GM18499 (cell line): ENCODE results near the gene TK2.
"Not testable (repeated sequence)": the region's sequence is repeated elsewhere in the genome, so short reads cannot be mapped to it uniquely, and the experiment has no call there.

Source experiments
- ATAC-seq: cut with Tn5 transposase; IDR thresholded peaks from one replicate; pipeline ENCODE4 v1.9.1; 2021; ENCODE audit warnings: moderate number of reproducible peaks; ENCODE audit not compliant: insufficient read depth, unreplicated experiment

TK2 gene

GRCh38 chr16:66574531-66574930, 24.6 kb upstream of the TK2 start:
- no peak for ATAC-seq

- no peak for ATAC-seq
Measured at GRCh38 chr16:66574081-66574480, 24.2 kb upstream of the TK2 start.

DNA sequence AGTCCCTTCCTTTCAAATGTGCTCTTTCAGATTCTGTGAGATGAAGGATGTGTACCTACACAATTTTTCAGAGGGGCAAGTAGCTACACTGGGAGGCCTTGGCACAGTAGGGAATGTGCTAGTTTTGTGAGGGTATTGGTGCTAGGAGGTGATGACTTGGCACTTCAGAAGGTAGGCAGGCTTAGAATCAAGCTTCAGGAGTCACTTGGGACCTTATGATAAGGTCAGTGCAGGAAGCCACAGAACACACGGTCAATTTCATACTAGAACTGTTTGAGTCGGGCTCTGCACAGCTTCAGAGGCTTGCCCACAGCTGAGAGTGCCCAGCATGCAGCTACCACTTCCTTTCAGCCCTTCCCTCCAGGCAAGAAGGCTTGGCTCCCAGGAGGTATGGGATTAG, 22.4 kb upstream of the TK2 start:
- no peak for ATAC-seq

DNA sequence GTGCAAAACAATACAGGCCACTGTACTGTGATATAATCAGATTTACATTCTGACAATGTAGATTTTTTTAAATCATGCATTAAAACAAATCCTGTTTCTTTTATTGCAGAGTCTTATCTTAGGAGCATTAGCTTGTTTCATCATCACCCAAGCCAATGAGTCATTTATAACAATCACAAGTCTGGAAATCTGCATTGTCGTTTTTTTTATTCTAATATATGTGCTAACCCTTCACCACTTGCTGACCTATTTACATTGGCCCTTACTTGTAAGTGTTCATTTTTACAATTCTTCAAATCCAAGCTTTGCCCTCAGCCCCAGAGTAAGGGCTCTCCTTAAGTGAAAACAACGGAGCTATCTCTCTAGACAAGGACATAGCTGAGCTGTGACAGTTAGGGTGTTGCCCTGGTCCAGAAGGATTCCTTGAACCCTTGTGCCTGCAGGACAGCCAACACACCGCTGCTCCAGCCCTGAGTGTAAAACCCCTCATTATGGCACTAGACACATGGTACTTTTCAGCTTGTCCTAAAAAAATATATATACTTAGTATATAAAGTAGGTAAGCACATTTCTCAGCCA, 20.0 kb upstream of the TK2 start:
- ATAC-seq: no peak

DNA sequence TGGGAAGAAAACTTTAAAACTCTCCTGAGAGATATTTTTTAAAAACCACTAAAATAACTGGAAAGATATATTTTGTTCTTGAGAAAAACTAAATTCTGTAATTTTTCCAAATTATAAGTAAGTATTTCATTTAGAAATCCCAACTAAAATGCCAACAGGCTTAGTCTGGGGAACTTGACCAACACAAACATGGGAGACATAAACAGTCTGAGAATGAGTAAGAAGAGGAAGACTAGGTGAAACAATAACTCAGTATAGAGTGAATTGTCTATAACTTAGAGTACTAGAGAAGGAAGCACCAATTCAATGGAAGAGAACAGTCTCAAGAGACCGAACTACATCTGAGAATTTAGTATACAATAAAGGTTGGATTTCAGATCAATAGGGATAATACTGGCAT, 19.2 kb upstream of the TK2 start:
- no peak for ATAC-seq

- no peak for ATAC-seq
Measured at GRCh38 chr16:66568355-66568754, 18.4 kb upstream of the TK2 start.

GRCh38 chr16:66567270-66567669, 17.3 kb upstream of the TK2 start:
- ATAC-seq: not testable (repeated sequence)

DNA sequence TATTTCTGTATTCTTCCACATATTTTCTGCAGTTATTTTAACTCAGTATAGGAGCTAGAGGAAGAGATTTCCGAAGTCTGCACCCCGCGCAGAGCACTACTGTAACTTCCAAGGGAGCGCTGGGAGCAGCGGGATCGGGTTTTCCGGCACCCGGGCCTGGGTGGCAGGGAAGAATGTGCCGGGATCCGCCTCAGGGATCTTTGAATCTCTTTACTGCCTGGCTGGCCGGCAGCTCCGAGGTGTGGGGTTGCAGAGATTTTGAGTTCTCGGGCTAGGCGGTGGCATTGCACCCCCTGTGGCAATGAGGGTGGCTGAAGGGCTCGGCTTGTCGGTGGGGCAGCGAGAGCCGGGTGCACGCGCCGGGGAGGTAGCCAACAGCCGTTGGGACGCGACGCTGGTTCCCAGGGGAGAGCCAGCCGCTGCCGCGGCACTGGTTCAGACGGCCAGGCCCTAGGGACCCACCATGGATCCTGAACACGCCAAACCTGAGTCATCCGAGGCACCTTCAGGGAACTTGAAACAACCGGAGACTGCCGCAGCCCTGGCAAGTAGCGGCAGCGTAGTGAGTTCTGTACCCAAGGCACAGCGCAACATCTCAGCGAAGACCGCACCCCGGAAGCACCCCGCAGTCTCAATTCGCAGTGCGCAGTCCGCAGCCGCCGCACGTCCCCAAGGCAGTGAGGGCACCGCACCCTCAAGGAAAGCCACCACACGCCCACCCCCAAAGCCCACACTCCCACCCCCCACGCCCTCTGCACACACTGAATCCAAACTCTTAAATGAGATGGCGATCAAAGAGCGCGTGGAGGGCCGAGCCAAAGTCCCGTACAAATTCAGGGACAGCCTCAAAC, 16.4 kb upstream of the TK2 start, which contains the start of gene CMTM1:
Gene CMTM1 (plus strand): TSS at position 389 of the 851 bp plus-strand sequence. CDS start 75 bp downstream, at position 464.
- no peak for ATAC-seq

- ATAC-seq: no peak
Measured at GRCh38 chr16:66563574-66564334, 13.8 kb upstream of the TK2 start.

DNA sequence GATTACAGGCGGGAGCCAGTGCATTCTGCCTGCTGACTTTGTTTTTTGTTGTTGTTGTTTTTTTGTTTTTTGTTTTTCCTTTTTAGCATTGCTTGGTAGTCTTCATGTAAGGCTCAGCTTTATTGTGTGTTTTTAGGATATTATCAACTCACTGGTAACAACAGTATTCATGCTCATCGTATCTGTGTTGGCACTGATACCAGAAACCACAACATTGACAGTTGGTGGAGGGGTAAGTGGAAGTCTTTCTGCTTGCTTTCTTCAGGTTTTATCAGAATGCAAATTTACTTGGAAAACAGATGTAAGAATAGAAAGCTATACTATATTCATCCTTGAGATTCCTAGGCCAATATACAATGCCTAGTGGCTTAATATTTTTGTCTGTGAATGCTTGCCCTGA, 13.1 kb upstream of the TK2 start:
- no peak for ATAC-seq

DNA sequence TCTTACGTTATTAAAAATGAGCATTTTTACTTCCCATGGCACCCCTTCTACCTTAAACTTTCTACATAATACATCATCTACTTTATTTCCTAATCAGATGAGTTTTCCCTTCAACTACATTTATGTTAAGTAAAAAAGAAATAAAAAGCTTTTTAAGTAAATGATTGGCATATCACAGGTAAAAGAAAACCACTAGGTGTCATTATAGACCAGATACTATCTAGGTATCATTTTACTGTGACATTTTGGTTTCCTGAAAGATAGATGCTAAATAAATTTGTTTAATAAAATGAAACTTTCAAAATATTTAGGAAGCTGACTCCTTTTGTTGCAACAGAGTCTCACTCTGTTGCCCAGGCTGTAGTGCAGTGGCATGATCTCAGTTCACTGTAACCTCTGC, 12.5 kb upstream of the TK2 start:
- no peak for ATAC-seq

DNA sequence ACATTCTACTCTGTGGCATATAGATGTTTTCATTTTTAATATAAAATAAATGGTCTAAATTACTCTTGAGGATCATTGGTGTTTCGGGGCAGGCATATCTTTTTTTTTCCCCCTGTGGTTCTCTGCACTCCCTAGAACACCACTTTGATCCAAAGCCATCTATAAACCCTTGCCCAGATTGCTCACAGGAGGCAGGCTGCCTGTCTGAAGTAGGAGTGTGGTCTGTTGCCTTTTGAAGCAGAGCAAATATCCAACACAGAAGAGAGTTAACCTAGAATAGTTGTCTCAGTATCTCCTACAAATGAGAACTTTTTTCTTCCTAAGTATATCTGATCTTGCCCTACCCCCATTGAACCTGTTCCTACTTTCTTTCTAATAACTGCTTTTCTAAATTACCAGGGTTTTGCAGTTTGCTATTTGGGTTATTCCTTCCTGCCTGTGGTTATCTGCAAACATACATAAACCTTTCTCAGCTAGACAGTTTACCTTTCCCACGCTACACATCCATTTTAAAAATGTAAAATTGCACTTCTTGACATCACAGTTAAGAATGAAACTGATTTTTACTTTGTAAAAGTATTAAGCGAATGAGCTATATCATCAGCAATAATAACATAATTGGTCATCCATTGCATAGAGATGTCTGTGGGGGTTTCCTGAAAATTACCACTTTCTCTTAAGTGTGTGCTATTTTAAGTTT, 11.6 kb upstream of the TK2 start:
- no peak for ATAC-seq

DNA sequence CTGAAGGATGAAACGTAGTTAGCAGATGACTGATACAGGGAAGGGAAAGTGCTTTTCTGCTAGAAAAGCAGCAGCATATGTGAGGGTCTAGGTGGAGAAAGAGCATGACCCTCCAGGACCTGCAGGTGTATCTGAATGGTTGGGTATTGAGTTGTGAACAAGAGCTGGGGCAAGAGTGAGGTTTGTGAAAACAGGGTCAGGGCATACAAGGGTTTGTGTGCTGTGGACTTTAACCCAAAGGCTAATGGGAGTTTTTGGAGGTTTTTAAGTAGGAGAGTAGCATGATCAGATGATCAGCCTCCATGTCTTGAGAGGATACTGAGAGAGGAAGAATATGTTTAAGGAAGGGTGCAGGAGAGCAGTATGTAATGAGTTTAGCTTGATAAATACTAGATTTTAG, 10.2 kb upstream of the TK2 start:
- no peak for ATAC-seq

DNA sequence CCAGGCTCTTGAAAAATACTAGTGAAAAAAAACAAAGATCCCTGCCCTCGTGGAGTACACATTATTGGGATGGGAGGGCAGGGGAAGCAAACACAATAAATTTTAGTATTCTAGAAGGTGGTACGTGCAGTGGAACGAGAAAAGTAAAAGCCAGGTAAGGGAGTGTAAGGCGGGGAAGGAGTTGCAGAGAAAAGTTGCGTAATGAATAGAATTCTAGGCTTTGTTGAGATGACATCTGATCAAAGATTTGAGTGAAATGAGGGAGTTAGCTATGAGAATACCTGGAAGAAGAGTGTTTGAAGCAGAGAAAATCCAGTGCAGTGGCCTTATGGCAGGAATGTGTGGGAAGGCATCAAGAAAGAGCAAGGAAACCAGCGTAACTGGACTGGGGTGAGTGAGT, 4.6 kb upstream of the TK2 start:
- no peak for ATAC-seq

GRCh38 chr16:66554021-66554420, 4.1 kb upstream of the TK2 start:
- ATAC-seq: no peak

DNA sequence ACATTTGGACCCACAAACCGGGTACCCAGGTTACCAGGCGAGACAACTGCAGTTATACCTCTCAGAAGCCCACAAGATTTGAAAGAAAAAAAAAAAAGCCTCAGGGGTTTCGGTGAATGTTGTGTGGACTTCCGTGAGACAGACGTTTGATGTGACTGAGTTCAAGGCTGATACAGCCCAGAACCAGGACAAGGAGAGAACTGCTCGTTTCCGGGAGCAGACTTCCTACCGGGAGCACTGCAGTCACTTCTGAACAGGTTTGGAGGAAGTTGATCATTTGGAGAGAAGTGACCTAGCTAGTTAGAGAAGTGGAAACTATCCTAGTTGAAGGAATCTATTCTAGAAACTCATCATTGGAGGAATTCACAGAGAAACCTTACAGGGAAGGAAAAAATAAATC, 3.3 kb upstream of the TK2 start:
- no peak for ATAC-seq

DNA sequence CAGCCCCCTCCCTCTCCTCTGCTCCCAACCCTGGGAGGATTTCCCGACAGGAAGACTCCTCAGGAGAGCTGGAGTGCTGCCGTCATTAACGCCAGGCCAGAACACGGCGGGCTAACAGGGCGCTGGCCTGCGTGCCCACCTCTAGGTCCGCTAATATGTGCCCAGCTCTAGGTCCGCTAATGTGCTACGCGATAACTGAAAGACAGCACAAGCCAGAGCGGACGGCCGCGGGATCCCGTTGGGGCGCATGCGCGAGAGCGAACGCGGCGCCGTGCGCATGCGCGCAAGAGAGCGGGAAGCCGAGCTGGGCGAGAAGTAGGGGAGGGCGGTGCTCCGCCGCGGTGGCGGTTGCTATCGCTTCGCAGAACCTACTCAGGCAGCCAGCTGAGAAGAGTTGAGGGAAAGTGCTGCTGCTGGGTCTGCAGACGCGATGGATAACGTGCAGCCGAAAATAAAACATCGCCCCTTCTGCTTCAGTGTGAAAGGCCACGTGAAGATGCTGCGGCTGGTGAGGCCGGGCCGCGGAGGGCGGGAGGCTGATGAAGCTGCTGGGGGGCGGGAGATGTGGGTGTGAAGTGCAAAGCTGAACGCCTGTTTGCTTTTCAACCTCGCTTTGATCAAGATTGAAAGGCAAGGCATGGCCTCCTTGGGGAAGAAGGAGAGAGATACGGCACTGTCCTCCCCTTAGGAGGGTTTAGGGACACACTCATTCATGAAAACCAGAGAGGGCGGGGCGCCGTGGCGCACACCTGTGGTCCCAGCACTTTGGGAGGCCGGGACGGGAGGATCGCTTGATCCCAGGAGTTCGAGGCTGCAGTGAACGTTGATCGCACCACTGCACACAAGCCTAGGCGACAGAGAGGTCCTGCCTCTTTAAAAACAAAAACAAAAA, 2.6 kb upstream of the TK2 start, which contains the start of gene CKLF:
Gene CKLF (plus strand): TSS at position 291 of the 892 bp plus-strand sequence. CDS start 140 bp downstream, at position 431.
- no peak for ATAC-seq

DNA sequence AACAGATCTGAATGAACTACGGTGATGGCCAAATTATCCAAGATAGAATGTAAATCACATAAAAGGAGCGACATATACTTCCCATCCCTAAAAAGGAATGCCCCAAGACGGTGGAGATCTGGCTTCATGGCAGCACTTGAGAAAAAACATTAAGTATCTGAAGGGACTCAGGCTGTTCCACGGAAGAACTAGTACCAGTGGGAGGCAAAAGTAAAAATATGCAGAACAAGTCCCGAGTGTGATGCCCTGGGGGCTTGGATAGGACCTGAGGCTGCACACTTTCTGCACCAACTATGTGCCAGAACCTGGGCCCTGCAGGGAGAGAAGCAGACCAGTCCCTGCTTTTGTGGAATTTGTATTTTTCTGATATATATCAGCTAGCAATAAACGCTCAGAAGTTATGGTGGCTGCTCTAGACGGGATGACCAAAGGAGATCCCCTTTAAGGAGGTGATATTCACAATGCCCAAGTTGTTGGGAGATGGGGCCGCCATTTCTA, 1.9 kb upstream of the TK2 start:
- ATAC-seq: no peak

- ATAC-seq: no peak
Measured at GRCh38 chr16:66551348-66551759, 1.4 kb upstream of the TK2 start.
